ENCODE results near the gene SULT1A3.
"Not testable (repeated sequence)": the region's sequence is repeated elsewhere in the genome, so short reads cannot be mapped to it uniquely, and the experiment has no call there.

Gene SULT1A3

DNA sequence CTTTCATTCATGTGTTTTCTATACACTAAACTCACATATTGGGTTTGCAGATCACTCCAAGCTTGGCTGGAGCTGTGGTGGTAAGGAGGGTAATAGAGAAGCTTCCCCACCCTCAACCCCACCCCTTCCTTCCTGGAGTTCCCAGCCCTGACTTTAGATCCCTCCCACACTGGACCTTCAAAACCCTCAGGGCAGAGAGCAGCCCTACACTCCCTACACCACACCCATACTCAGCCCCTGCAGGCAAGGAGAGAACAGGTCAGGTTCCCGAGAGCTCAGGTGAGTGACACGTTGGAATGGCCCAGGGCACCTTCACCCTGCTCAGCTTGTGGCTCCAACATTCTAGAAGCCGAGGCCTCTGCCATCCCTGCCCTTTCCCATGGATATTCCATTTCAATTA is at the start of gene SULT1A3:
SULT1A3 (plus strand) TSS at position 207 of the 400 bp plus-strand sequence. CDS start 1,474 bp downstream, outside the sequence.
- not testable (repeated sequence) for ATAC-seq (ENCODE audit: insufficient read depth, low read depth)

DNA sequence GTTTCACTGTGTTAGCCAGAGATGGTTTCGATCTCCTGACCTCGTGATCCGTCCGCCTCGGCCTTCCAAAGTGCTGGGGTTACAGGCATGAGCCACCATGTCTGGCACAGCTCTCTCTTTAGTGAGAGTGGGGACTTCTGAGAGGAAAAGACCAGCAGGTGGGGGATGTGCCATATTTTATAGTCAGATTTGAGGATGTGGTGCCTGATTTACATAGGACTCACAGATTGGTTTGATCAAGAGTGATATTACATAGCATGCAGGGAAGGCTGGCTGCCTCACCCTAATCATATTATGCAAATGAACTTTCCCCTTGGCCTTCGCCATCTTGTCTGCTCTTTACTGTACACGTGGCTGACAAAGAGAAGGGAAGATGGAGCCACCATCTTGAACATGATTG is 48.0 kb upstream of the SULT1A3 start:
- TF ChIP-seq, protein P1, sequence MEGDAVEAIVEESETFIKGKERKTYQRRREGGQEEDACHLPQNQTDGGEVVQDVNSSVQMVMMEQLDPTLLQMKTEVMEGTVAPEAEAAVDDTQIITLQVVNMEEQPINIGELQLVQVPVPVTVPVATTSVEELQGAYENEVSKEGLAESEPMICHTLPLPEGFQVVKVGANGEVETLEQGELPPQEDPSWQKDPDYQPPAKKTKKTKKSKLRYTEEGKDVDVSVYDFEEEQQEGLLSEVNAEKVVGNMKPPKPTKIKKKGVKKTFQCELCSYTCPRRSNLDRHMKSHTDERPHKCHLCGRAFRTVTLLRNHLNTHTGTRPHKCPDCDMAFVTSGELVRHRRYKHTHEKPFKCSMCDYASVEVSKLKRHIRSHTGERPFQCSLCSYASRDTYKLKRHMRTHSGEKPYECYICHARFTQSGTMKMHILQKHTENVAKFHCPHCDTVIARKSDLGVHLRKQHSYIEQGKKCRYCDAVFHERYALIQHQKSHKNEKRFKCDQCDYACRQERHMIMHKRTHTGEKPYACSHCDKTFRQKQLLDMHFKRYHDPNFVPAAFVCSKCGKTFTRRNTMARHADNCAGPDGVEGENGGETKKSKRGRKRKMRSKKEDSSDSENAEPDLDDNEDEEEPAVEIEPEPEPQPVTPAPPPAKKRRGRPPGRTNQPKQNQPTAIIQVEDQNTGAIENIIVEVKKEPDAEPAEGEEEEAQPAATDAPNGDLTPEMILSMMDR (IDR thresholded peaks at IDR 0.05; ENCODE audit: borderline replicate concordance, extremely low read depth, low read length, poor library complexity, severe bottlenecking), result no peak
- no peak for TF ChIP-seq EZH2 (IDR thresholded peaks at IDR 0.05; ENCODE audit: borderline replicate concordance, low read depth, low read length, severe bottlenecking)
- H2AFZ ChIP-seq (ENCODE audit: low read depth, low read length), result no peak overlapping the region
- no peaks in the 10 kb centered on the region for H3K79me2 ChIP-seq (ENCODE audit: insufficient read depth, low read length)

More for the DNA sequence above, at the start of gene SULT1A3:
- not testable (repeated sequence) for H3K9ac ChIP-seq (ENCODE audit: low read depth, low read length); H3K27me3 ChIP-seq (ENCODE audit: insufficient read depth, low read length, poor library complexity); H3K9me3 ChIP-seq (ENCODE audit: insufficient read depth, low read length, severe bottlenecking); H3K27ac ChIP-seq (ENCODE audit: low read length); H3K36me3 ChIP-seq (ENCODE audit: insufficient read depth, low read length); H4K20me1 ChIP-seq (ENCODE audit: insufficient read depth, low read length); H3K4me3 ChIP-seq (ENCODE audit: low read depth in 1 of 2, low read length in 2 of 2); H3K4me1 ChIP-seq (ENCODE audit: insufficient read depth, low read length); H2AFZ ChIP-seq (ENCODE audit: low read depth, low read length); DNase-seq; H3K4me2 ChIP-seq (ENCODE audit: insufficient read depth, low read length); H3K79me2 ChIP-seq (ENCODE audit: insufficient read depth, low read length)

DNA sequence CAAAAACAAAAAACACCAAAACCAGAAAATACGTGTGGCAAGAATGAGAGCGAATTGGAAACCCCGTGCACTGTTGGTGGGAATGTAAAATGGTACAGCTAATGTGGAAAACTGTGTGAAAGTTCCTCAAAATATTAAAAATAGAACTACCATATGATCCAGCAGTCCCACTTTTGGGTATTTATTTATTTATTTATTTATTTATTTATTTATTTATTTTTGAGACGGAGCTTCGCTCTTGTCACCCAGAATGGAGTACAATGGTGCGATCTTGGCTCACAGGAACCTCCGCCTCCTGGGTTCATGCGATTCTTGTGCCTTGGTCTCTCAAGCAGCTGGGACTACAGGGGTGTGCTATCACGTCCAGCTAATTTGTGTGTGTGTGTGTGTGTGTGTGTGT is 46.5 kb upstream of the SULT1A3 start:
- no peaks in the 10 kb centered on the region for H3K4me1 ChIP-seq (ENCODE audit: insufficient read depth, low read length)
- H2AFZ ChIP-seq (ENCODE audit: low read depth, low read length), result no peak overlapping the region
- H3K9me3 ChIP-seq (ENCODE audit: insufficient read depth, low read length, severe bottlenecking), result peaks cover 10% of the 10 kb centered on the region
- no peaks in the 10 kb centered on the region for H3K36me3 ChIP-seq (ENCODE audit: insufficient read depth, low read length)
- DNase-seq, result no peak
- no peak overlapping the region for H3K4me3 ChIP-seq (ENCODE audit: low read depth in 1 of 2, low read length in 2 of 2)
- TF ChIP-seq, protein P1 (IDR thresholded peaks at IDR 0.05; ENCODE audit: borderline replicate concordance, extremely low read depth, low read length, poor library complexity, severe bottlenecking), result no peak
- no peak for TF ChIP-seq EZH2 (IDR thresholded peaks at IDR 0.05; ENCODE audit: borderline replicate concordance, low read depth, low read length, severe bottlenecking)
- no peaks in the 10 kb centered on the region for H3K79me2 ChIP-seq (ENCODE audit: insufficient read depth, low read length)
- no peak overlapping the region for H3K27ac ChIP-seq (ENCODE audit: low read length)
- no peaks in the 10 kb centered on the region for H3K27me3 ChIP-seq (ENCODE audit: insufficient read depth, low read length, poor library complexity)
- ATAC-seq (ENCODE audit: insufficient read depth, low read depth), result no peak
- no peaks in the 10 kb centered on the region for H4K20me1 ChIP-seq (ENCODE audit: insufficient read depth, low read length)
- no peak overlapping the region for H3K9ac ChIP-seq (ENCODE audit: low read depth, low read length)
- no peak overlapping the region for H3K4me2 ChIP-seq (ENCODE audit: insufficient read depth, low read length)

More for the DNA sequence above, 48.0 kb upstream of the SULT1A3 start:
- Histone ChIP-seq H3K4me2 (ENCODE audit: insufficient read depth, low read length) (no peak overlapping the region), H3K4me3 (ENCODE audit: low read depth in 1 of 2, low read length in 2 of 2) (no peak overlapping the region), H3K9me3 (ENCODE audit: insufficient read depth, low read length, severe bottlenecking) (peaks cover 10% of the 10 kb centered on the region), H3K27ac (ENCODE audit: low read length) (no peak overlapping the region), H3K36me3 (ENCODE audit: insufficient read depth, low read length) (no peaks in the 10 kb centered on the region), H3K4me1 (ENCODE audit: insufficient read depth, low read length) (no peaks in the 10 kb centered on the region), H3K27me3 (ENCODE audit: insufficient read depth, low read length, poor library complexity) (no peaks in the 10 kb centered on the region), H4K20me1 (ENCODE audit: insufficient read depth, low read length) (no peaks in the 10 kb centered on the region), H3K9ac (ENCODE audit: low read depth, low read length) (no peak overlapping the region)
- ATAC-seq (ENCODE audit: insufficient read depth, low read depth) (no peak), DNase-seq (no peak)

DNA sequence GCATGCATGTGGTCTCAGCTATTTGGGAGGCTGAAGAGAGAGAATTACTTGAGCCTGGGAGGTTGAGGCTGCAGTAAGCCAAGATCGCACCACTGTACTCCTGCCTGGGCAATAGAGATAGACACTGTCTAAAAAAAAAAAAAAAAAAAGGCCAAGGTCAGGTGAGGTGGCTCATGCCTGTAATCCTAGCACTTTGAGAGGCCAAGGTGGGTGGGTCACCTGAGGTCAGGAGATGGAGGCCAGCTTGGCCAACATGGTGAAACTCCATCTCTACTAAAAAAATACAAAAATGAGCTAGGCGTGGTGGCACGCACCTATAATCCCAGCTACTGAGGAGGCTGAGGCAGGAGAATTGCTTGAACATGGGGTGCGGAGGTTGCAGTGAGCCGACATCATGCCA is 43.9 kb upstream of the SULT1A3 start:
- no peaks in the 10 kb centered on the region for H3K36me3 ChIP-seq (ENCODE audit: insufficient read depth, low read length)
- no peak overlapping the region for H3K27ac ChIP-seq (ENCODE audit: low read length)
- no peak for ATAC-seq (ENCODE audit: insufficient read depth, low read depth)

More for the DNA sequence above, 43.9 kb upstream of the SULT1A3 start:
- no peak overlapping the region for H3K9ac ChIP-seq (ENCODE audit: low read depth, low read length)
- H3K4me1 ChIP-seq (ENCODE audit: insufficient read depth, low read length), result no peaks in the 10 kb centered on the region
- DNase-seq, result no peak
- H3K9me3 ChIP-seq (ENCODE audit: insufficient read depth, low read length, severe bottlenecking), result no peaks in the 10 kb centered on the region
- no peaks in the 10 kb centered on the region for H4K20me1 ChIP-seq (ENCODE audit: insufficient read depth, low read length)
- no peak overlapping the region for H3K4me2 ChIP-seq (ENCODE audit: insufficient read depth, low read length)
- no peak overlapping the region for H2AFZ ChIP-seq (ENCODE audit: low read depth, low read length)
- no peak for TF ChIP-seq EZH2 (IDR thresholded peaks at IDR 0.05; ENCODE audit: borderline replicate concordance, low read depth, low read length, severe bottlenecking)
- H3K79me2 ChIP-seq (ENCODE audit: insufficient read depth, low read length), result no peaks in the 10 kb centered on the region
- no peak overlapping the region for H3K4me3 ChIP-seq (ENCODE audit: low read depth in 1 of 2, low read length in 2 of 2)
- no peaks in the 10 kb centered on the region for H3K27me3 ChIP-seq (ENCODE audit: insufficient read depth, low read length, poor library complexity)
